WTC11 (cell line): Measurements from ENCODE around the gene ARPC1A. TPM values are rescaled to one million over a fixed set of nuclear protein-coding genes. Genes with fewer than 3 reads are reported as not detected.

ENCODE experiments used
- ATAC-seq: fragments of 200-7000 bp; cut with Tn5 transposase; 2 replicates; pipeline ENCODE4 v1.10.0; 2021; ENCODE audit warnings: mild to moderate bottlenecking, moderate library complexity
- CTCF ChIA-PET: fragments of 300-600 bp; sonication (Branson Sonifier 250); formaldehyde crosslinking; loops from one replicate; lab custom pipeline; 2021; ENCODE audit warnings: antibody characterized with exemption; lab: Charles Lee
- POLR2A ChIA-PET: fragments of 350-600 bp; sonication (Branson Sonifier 250); formaldehyde crosslinking; loops from one replicate; lab custom pipeline; 2021; ENCODE audit warnings: antibody characterized with exemption; lab: Charles Lee
- DNase-seq: peaks from one replicate; pipeline ENCODE4 v3.0.0; 2021; ENCODE audit warnings: low spot score
- H3K27ac Mint-ChIP-seq: 2 replicates; pipeline ENCODE4 v1.8.0; 2021; ENCODE audit warnings: mixed read lengths
- H3K27me3 Mint-ChIP-seq: 2 replicates; pipeline ENCODE4 v1.8.0; 2021; ENCODE audit warnings: low read depth, mild to moderate bottlenecking, moderate library complexity, mixed read lengths
- H3K36me3 Mint-ChIP-seq: 2 replicates; pipeline ENCODE4 v1.8.0; 2021; ENCODE audit warnings: mixed read lengths
- H3K4me1 Mint-ChIP-seq: 2 replicates; pipeline ENCODE4 v1.8.0; 2022; ENCODE audit warnings: mixed read lengths
- H3K4me3 Mint-ChIP-seq: 2 replicates; pipeline ENCODE4 v1.8.0; 2021; ENCODE audit warnings: mild to moderate bottlenecking, moderate library complexity, mixed read lengths
- H3K9me3 Mint-ChIP-seq: 2 replicates; pipeline ENCODE4 v1.8.0; 2021; ENCODE audit warnings: mixed read lengths
- ELF4 ChIP-seq: sonication (generic); formaldehyde crosslinking; IDR thresholded peaks from 2 replicates; pipeline ENCODE4 v1.8.1; 2022; ENCODE audit warnings: low read depth, mild to moderate bottlenecking, moderate library complexity, missing genetic modification reagents
- FOXK1 ChIP-seq: sonication (generic); formaldehyde crosslinking; IDR thresholded peaks from 2 replicates; pipeline ENCODE4 v1.8.0; 2022; ENCODE audit warnings: mild to moderate bottlenecking, moderate library complexity, missing genetic modification reagents
- IRF2 ChIP-seq: sonication (generic); formaldehyde crosslinking; IDR thresholded peaks from 2 replicates; pipeline ENCODE4 v1.8.0; 2022; ENCODE audit warnings: low read depth, missing genetic modification reagents, borderline replicate concordance
- NFYB ChIP-seq: sonication (generic); formaldehyde crosslinking; conservative IDR thresholded peaks from 2 replicates; pipeline ENCODE4 v1.8.0; 2022; ENCODE audit warnings: low read depth, missing genetic modification reagents
- PRRX2 ChIP-seq: fragments of 250-450 bp; sonication (Bioruptor Pico); IDR thresholded peaks from 2 replicates; pipeline ENCODE4 v1.8.0; 2021; ENCODE audit warnings: mild to moderate bottlenecking
- TCF7 ChIP-seq: sonication (generic); formaldehyde crosslinking; IDR thresholded peaks from 2 replicates; pipeline ENCODE4 v1.8.0; 2022; ENCODE audit warnings: mild to moderate bottlenecking, low read depth, missing genetic modification reagents, moderate library complexity
- TP53 ChIP-seq: sonication (generic); formaldehyde crosslinking; IDR thresholded peaks from 2 replicates; pipeline ENCODE4 v1.8.1; 2023; ENCODE audit warnings: mild to moderate bottlenecking, missing genetic modification reagents
- ZNF219 ChIP-seq: sonication (generic); formaldehyde crosslinking; IDR thresholded peaks from 2 replicates; pipeline ENCODE4 v1.8.0; 2023; ENCODE audit warnings: missing genetic modification reagents, mild to moderate bottlenecking, borderline replicate concordance
- ZNF416 ChIP-seq: fragments of 250-450 bp; sonication (Bioruptor Pico); IDR thresholded peaks from 2 replicates; pipeline ENCODE4 v1.9.0; 2021; ENCODE audit warnings: mild to moderate bottlenecking, inconsistent platforms
- ZNF423 ChIP-seq: fragments of 250-450 bp; sonication (Bioruptor Pico); IDR thresholded peaks from 2 replicates; pipeline ENCODE4 v2.1.2; 2022; ENCODE audit warnings: mild to moderate bottlenecking, moderate library complexity
- ZNF671 ChIP-seq: fragments of 250-450 bp; sonication (Bioruptor Pico); IDR thresholded peaks from 2 replicates; pipeline ENCODE4 v1.8.0; 2021; ENCODE audit warnings: mild to moderate bottlenecking
- total RNA-seq: library from RNA; stranded (reverse); gene quantifications from 3 replicates; pipeline ENCODE4 v1.2.3, GENCODE V29; 2021
- TF ChIP-seq, protein P1 (sequence below): fragments of 250-450 bp; sonication (Bioruptor Pico); IDR thresholded peaks from 2 replicates; pipeline ENCODE4 v1.9.0; 2021; ENCODE audit warnings: mild to moderate bottlenecking
- TF ChIP-seq, protein P2 (sequence below): sonication (generic); formaldehyde crosslinking; IDR thresholded peaks from 2 replicates; pipeline ENCODE4 v1.8.1; 2023; ENCODE audit warnings: mild to moderate bottlenecking, missing genetic modification reagents
- TF ChIP-seq, protein P3 (sequence below): sonication (generic); formaldehyde crosslinking; IDR thresholded peaks from 2 replicates; pipeline ENCODE4 v1.8.1; 2023; ENCODE audit warnings: mild to moderate bottlenecking, moderate library complexity, missing genetic modification reagents
- TF ChIP-seq, protein P4 (sequence below): sonication (generic); formaldehyde crosslinking; IDR thresholded peaks from 2 replicates; pipeline ENCODE4 v1.8.0; 2022; ENCODE audit warnings: mild to moderate bottlenecking, missing genetic modification reagents
- TF ChIP-seq, protein P5 (sequence below): sonication (generic); formaldehyde crosslinking; IDR thresholded peaks from 2 replicates; pipeline ENCODE4 v1.8.0; 2023; ENCODE audit warnings: missing genetic modification reagents
- TF ChIP-seq, protein P6 (sequence below): sonication (generic); formaldehyde crosslinking; IDR thresholded peaks from 2 replicates; pipeline ENCODE4 v1.8.0; 2022; ENCODE audit warnings: missing genetic modification reagents

The ARPC1A gene
- total RNA-seq, 1 experiment from 2014 or later: 149 TPM

DNA sequence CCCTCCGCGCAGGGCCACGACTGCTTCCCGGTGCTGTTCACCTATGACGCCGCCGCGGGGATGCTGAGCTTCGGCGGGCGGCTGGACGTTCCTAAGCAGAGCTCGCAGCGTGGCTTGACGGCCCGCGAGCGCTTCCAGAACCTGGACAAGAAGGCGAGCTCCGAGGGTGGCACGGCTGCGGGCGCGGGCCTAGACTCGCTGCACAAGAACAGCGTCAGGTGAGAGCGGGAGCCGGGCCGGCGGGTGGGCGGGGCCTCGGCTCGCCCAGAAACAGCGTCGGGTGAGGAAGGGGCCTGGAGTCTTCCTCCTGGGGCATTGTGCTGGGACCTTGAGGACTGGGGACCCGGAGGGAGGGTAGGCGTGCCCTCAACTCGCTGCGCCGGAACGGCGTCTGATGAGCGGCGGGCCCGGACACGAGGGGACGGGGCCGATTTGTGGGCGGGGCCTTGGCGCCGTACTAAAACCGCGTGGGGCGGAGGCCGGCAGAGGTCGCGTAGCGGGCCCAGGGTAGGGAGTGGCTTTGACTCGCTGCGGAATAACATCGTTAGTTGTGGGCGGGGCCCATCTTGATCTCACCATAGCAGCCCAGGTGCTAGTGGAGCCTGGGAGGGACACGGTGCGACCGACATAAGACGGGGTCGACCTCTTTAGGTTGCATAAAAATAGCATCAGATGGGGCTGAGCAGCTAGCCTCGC is 67.1 kb downstream of the ARPC1A start (continued):
- TF ChIP-seq FOXK1 (CRISPR knock-in tag) (no peak), ZNF219 (CRISPR knock-in tag) (0 out of 2 replicates have a peak, but pooled peaks have one; percentile 69), NFYB (no peak), TP53 (CRISPR knock-in tag) (no peak; the same call in 1 of the 2 replicates), ZNF671 (CRISPR knock-in tag) (no peak), ZNF416 (peak; percentile 79; the same call in 1 of the 2 replicates), ELF4 (CRISPR knock-in tag) (no peak), PRRX2 (peak; percentile 90; the same call in 1 of the 2 replicates), IRF2 (no peak), ZNF423 (no peak), TCF7 (no peak)
- TF ChIP-seq, protein P1, sequence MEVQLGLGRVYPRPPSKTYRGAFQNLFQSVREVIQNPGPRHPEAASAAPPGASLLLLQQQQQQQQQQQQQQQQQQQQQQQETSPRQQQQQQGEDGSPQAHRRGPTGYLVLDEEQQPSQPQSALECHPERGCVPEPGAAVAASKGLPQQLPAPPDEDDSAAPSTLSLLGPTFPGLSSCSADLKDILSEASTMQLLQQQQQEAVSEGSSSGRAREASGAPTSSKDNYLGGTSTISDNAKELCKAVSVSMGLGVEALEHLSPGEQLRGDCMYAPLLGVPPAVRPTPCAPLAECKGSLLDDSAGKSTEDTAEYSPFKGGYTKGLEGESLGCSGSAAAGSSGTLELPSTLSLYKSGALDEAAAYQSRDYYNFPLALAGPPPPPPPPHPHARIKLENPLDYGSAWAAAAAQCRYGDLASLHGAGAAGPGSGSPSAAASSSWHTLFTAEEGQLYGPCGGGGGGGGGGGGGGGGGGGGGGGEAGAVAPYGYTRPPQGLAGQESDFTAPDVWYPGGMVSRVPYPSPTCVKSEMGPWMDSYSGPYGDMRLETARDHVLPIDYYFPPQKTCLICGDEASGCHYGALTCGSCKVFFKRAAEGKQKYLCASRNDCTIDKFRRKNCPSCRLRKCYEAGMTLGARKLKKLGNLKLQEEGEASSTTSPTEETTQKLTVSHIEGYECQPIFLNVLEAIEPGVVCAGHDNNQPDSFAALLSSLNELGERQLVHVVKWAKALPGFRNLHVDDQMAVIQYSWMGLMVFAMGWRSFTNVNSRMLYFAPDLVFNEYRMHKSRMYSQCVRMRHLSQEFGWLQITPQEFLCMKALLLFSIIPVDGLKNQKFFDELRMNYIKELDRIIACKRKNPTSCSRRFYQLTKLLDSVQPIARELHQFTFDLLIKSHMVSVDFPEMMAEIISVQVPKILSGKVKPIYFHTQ: peak; percentile 47; the same call in 1 of the 2 replicates
- TF ChIP-seq, protein P2, sequence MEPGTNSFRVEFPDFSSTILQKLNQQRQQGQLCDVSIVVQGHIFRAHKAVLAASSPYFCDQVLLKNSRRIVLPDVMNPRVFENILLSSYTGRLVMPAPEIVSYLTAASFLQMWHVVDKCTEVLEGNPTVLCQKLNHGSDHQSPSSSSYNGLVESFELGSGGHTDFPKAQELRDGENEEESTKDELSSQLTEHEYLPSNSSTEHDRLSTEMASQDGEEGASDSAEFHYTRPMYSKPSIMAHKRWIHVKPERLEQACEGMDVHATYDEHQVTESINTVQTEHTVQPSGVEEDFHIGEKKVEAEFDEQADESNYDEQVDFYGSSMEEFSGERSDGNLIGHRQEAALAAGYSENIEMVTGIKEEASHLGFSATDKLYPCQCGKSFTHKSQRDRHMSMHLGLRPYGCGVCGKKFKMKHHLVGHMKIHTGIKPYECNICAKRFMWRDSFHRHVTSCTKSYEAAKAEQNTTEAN (CRISPR knock-in tag): 0 out of 2 replicates have a peak, but pooled peaks have one; percentile 52
- TF ChIP-seq, protein P3, sequence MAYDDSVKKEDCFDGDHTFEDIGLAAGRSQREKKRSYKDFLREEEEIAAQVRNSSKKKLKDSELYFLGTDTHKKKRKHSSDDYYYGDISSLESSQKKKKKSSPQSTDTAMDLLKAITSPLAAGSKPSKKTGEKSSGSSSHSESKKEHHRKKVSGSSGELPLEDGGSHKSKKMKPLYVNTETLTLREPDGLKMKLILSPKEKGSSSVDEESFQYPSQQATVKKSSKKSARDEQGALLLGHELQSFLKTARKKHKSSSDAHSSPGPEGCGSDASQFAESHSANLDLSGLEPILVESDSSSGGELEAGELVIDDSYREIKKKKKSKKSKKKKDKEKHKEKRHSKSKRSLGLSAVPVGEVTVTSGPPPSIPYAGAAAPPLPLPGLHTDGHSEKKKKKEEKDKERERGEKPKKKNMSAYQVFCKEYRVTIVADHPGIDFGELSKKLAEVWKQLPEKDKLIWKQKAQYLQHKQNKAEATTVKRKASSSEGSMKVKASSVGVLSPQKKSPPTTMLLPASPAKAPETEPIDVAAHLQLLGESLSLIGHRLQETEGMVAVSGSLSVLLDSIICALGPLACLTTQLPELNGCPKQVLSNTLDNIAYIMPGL (CRISPR knock-in tag): peak; percentile 61; the same call in 1 of the 2 replicates
- TF ChIP-seq, protein P4, sequence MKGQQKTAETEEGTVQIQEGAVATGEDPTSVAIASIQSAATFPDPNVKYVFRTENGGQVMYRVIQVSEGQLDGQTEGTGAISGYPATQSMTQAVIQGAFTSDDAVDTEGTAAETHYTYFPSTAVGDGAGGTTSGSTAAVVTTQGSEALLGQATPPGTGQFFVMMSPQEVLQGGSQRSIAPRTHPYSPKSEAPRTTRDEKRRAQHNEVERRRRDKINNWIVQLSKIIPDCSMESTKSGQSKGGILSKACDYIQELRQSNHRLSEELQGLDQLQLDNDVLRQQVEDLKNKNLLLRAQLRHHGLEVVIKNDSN: no peak; the same call in 1 of the 2 replicates
- TF ChIP-seq, protein P5, sequence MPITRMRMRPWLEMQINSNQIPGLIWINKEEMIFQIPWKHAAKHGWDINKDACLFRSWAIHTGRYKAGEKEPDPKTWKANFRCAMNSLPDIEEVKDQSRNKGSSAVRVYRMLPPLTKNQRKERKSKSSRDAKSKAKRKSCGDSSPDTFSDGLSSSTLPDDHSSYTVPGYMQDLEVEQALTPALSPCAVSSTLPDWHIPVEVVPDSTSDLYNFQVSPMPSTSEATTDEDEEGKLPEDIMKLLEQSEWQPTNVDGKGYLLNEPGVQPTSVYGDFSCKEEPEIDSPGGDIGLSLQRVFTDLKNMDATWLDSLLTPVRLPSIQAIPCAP: no peak

DNA sequence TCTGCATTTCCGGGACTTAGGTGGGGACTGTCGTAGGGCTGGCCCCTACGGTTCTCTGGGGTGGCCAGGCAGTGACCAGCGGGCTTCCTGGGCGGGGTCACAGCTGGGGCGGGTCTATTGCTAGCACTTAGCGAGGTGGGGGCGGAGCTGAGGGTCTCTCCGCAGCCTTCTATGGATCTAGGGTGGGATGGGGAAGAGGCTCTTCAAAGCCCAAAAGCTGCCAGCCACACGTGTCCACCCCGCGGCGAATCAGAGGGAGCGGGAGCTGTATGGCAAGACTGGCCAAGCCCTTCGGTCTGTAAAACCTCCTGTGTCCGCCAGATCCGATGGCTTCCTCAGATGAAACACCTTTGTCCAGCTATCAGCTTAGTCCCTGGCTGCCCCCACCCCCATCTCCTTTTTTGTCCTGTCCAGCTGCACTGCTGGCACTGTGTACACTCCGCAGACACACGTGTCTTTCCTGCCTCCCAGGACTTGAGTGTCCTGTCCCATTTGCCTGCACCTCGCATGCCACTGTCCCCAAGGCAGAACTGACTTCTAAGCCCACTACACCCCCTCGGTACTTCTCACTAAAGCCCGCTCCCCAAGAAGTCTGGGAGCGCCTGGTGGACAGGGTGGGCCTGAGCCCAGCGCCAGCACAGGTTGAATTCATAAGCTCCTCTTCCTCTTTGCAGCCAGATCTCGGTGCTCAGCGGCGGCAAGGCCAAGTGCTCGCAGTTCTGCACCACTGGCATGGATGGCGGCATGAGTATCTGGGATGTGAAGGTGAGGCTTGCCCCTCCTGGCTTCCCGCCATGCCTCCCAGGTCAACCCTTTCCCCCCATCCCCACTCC is 67.9 kb downstream of the ARPC1A start:
- CTCF ChIA-PET: interaction anchor here (1.1 to 2.5 kb wide), 4 partner anchors 15 to 34 kb away, joined by 5 to 15 read pairs (median 10); partner anchors contain the start of genes BUD31 and PDAP1
- DNase-seq (peak; percentile 88), ATAC-seq (peak; percentile 83)
- Mint-ChIP-seq H3K27ac (peak overlapping the region; percentile 98), H3K27me3 (no peaks in the 10 kb centered on the region), H3K4me1 (peaks cover 12% of the 10 kb centered on the region), H3K9me3 (no peaks in the 10 kb centered on the region), H3K36me3 (peaks cover 32% of the 10 kb centered on the region), H3K4me3 (peak overlapping the region; percentile 77)
- POLR2A ChIA-PET: interaction anchor here (0.7 to 3.5 kb wide), 4 partner anchors 15 to 29 kb away, joined by 4 to 37 read pairs (median 6); partner anchors contain the start of genes BUD31 and PDAP1
- TF ChIP-seq, protein P1: 0 out of 2 replicates have a peak, but pooled peaks have one; percentile 8
- TF ChIP-seq, protein P6, sequence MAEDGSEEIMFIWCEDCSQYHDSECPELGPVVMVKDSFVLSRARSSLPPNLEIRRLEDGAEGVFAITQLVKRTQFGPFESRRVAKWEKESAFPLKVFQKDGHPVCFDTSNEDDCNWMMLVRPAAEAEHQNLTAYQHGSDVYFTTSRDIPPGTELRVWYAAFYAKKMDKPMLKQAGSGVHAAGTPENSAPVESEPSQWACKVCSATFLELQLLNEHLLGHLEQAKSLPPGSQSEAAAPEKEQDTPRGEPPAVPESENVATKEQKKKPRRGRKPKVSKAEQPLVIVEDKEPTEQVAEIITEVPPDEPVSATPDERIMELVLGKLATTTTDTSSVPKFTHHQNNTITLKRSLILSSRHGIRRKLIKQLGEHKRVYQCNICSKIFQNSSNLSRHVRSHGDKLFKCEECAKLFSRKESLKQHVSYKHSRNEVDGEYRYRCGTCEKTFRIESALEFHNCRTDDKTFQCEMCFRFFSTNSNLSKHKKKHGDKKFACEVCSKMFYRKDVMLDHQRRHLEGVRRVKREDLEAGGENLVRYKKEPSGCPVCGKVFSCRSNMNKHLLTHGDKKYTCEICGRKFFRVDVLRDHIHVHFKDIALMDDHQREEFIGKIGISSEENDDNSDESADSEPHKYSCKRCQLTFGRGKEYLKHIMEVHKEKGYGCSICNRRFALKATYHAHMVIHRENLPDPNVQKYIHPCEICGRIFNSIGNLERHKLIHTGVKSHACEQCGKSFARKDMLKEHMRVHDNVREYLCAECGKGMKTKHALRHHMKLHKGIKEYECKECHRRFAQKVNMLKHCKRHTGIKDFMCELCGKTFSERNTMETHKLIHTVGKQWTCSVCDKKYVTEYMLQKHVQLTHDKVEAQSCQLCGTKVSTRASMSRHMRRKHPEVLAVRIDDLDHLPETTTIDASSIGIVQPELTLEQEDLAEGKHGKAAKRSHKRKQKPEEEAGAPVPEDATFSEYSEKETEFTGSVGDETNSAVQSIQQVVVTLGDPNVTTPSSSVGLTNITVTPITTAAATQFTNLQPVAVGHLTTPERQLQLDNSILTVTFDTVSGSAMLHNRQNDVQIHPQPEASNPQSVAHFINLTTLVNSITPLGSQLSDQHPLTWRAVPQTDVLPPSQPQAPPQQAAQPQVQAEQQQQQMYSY (CRISPR knock-in tag): no peak
- TF ChIP-seq ZNF416: no peak
- TF ChIP-seq, protein P3 (CRISPR knock-in tag): no peak
